ENCODE data around the gene LPP.

Gene LPP

DNA sequence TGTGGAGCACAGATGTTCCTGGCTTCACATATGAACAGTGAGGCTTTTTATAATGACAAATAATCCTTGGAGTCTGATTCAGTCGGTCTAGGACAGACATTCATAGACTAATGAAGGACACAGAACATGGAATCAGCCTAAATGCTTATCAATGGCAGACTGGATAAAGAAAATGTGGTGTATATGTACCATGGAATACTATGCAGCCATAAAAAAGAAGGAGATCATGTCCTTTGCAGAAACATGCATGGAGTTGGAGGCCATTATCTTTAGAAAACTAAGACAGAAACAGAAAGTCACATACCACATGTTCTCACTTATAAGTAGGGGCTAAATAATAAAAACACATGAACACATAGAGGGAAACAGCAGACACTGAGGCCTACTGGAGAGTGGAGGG is 19.9 kb upstream of the LPP start:
- TF ChIP-seq, protein P1, sequence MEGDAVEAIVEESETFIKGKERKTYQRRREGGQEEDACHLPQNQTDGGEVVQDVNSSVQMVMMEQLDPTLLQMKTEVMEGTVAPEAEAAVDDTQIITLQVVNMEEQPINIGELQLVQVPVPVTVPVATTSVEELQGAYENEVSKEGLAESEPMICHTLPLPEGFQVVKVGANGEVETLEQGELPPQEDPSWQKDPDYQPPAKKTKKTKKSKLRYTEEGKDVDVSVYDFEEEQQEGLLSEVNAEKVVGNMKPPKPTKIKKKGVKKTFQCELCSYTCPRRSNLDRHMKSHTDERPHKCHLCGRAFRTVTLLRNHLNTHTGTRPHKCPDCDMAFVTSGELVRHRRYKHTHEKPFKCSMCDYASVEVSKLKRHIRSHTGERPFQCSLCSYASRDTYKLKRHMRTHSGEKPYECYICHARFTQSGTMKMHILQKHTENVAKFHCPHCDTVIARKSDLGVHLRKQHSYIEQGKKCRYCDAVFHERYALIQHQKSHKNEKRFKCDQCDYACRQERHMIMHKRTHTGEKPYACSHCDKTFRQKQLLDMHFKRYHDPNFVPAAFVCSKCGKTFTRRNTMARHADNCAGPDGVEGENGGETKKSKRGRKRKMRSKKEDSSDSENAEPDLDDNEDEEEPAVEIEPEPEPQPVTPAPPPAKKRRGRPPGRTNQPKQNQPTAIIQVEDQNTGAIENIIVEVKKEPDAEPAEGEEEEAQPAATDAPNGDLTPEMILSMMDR (IDR thresholded peaks at IDR 0.05; ENCODE audit: low read depth, low read length, missing control alignments), result no peak

DNA sequence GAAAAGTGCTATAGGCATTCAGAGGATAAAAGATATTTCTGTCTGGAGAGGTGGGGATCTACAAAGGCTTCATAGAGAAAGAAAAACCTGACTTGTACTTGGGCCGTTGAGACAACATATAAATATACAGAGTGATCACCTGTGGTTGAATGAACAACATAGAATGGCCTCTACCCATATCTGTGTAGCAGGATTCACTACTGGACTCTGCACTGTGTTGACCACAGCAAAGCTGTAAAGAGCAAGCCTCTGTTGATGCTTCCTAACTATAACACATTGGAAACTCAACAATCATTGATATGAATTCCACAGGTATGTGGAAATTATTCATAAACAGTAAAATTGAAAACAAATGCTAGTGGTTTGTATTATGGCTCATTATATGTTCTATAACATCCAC is 19.1 kb upstream of the LPP start:
- no peak overlapping the region for H3K4me3 ChIP-seq (replicated peaks; ENCODE audit: low read depth, low read length)
- DNase-seq (ENCODE audit: extremely low read depth, low read depth), result no peak
- TF ChIP-seq, protein P1 (IDR thresholded peaks at IDR 0.05; ENCODE audit: low read depth, low read length, missing control alignments), result no peak

More for the DNA sequence above, 19.9 kb upstream of the LPP start:
- H3K4me3 ChIP-seq (replicated peaks; ENCODE audit: low read depth, low read length), result no peak overlapping the region
- no peak for DNase-seq (ENCODE audit: extremely low read depth, low read depth)

DNA sequence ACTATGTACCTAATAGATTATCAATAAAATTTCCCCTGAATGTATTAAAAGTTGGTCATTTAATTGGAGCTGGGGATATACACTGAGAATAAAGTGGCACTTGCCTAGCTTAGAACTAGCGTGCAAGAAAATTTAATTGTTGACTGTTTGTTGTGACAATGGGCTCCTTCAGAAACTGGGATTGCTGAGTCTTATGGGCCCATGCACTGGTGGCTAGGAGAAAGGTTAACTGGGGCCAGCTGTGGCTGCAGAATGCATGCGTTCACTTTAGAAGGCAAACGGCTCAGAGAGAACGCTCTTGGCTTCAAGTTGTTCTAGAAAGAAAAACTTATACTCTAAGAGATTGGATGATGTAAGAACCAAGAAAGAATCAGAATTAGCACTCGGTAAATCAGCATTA is 18.7 kb upstream of the LPP start:
- no peak for DNase-seq (ENCODE audit: extremely low read depth, low read depth)
- TF ChIP-seq, protein P1 (IDR thresholded peaks at IDR 0.05; ENCODE audit: low read depth, low read length, missing control alignments), result no peak
- H3K4me3 ChIP-seq (replicated peaks; ENCODE audit: low read depth, low read length), result no peak overlapping the region

DNA sequence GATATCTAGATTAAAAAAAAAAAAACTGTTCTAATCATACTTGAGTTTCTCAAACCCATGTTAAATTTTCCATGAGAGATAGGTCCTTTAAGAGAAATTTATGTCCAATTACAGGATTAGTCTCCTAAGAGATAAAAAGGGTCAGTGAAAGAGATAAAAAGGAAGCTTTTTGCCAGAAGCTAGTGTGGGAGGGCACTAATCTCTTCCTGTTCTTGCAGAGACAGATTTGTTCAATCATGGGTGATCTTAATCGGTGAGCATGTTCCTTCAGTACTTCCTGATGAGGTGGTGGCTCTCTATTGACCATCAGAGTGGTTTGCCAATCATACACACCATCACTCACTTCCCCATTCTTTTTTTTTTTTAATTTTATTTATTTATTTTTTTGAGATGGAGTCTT is 16.9 kb upstream of the LPP start:
- no peak for DNase-seq (ENCODE audit: extremely low read depth, low read depth)

DNA sequence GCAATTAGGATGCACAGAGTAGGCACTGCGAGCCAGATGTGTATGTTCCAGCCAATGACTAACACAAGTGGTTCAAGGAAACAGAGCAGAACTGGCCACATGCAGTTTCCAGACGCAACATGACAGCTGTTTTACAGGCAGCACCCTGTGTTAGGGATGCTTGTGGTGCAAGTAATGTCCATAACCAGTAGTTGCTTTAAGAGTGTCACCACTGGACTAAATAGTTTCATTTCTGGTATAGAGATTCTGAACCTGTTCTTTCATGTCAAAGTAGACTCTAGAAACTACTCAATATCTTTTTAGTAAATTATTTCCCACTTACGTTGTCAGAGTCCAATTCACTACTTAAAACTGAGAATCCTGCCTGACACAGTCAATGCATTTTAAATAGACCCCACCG is 14.5 kb upstream of the LPP start:
- DNase-seq (ENCODE audit: extremely low read depth, low read depth), result no peak
- no peak overlapping the region for H3K4me3 ChIP-seq (replicated peaks; ENCODE audit: low read depth, low read length)
- TF ChIP-seq, protein P1 (IDR thresholded peaks at IDR 0.05; ENCODE audit: low read depth, low read length, missing control alignments), result no peak

More for the DNA sequence above, 16.9 kb upstream of the LPP start:
- TF ChIP-seq, protein P1 (IDR thresholded peaks at IDR 0.05; ENCODE audit: low read depth, low read length, missing control alignments), result no peak
- H3K4me3 ChIP-seq (replicated peaks; ENCODE audit: low read depth, low read length), result no peak overlapping the region

DNA sequence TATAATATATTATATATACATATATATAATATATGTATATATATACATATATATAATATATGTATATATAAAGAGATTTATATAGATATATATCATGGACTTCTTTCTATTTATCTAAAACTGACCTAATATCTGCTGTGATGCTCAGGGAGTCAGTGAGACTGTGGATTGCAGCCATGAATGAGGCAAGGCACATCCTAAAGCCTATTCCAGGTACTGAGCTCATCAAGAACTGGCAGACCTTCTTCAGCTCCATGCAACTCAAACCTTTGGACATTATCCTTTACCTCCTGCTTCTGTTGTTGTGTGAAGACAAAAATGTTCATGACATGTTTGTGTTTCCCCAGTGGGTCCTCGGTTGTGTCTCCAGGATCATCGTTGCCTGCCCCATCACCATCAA is 7.7 kb upstream of the LPP start:
- no peak for DNase-seq (ENCODE audit: extremely low read depth, low read depth)
- TF ChIP-seq, protein P1 (IDR thresholded peaks at IDR 0.05; ENCODE audit: low read depth, low read length, missing control alignments), result no peak
- no peak overlapping the region for H3K4me3 ChIP-seq (replicated peaks; ENCODE audit: low read depth, low read length)

DNA sequence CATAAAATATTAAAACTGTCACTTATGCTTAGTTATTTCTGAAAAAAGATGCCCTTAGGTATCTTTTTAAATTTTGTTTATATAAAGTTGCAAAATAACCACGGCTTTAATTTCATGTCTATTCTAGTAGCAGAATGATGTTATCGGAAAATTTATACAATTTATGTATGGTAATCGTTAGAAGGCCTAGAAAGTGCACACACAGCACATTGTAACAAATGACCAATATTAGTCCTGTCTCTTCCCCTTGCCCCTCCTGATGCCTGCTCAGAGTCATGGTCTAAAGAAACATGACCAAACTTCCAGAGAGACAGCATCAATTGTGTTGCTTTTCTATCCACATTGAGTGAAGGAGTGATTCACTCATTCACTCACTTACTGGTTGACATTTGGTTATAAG is 6.2 kb upstream of the LPP start:
- DNase-seq (ENCODE audit: extremely low read depth, low read depth), result no peak
- TF ChIP-seq, protein P1 (IDR thresholded peaks at IDR 0.05; ENCODE audit: low read depth, low read length, missing control alignments), result no peak
- no peak overlapping the region for H3K4me3 ChIP-seq (replicated peaks; ENCODE audit: low read depth, low read length)
